ENCODE results near the gene TMEM132D. TPM values are rescaled to one million over a fixed set of nuclear protein-coding genes. Genes with fewer than 3 reads are reported as not detected.

The TMEM132D gene
- total RNA-seq, 1 experiment from 2014 or later: 1.4 TPM

DNA sequence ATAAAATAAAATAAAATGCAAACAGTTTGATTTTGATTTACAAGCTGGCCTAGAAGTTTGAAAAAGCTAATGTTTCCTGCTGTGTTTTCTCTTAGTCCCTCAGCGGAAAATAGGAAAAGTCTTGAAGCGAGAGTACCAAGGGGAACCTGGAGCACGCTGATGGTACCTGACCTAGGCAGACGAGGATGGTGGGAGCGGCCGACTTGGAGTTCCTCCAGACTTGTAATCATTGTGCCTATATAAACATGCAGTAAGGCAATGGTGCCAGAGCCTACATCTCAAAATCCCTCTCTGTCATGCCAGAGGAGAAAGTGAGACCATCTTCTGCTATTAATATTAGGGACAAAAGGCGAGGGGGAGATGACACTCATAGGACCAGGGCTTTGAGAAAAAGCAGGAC, 371.7 kb downstream of the TMEM132D start (continued):
- TF ChIP-seq, protein P1, sequence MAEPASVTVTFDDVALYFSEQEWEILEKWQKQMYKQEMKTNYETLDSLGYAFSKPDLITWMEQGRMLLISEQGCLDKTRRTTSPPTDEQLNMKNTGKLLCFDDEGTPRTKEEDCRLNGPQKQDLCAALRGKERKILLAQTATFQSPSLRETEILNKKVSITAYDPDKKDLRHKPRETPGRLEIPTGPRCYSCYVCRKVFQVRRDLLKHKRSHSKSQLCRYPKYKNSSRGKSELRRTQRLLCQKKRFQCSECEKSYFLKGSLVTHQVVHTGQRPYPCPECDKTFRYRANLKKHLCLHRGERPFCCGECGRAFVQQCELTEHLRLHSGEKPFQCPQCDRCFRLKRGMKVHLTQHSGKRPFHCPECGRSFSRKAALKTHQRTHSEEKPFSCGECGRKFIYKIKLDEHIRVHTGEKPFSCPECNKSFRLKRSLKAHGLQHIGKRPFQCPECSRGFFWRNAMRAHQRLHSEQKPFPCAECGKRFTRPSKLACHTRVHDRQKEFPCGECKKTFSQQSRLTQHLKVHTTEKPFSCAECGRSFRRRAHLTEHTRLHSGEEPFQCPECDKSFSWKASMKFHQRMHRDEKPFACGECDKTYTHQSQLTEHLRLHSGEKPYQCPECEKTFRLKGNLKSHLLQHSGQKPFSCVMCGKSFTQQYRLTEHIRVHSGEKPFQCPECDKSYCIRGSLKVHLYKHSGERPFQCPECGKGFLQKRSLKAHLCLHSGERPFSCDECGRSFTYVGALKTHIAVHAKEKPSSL (CRISPR knock-in tag; conservative IDR thresholded peaks at IDR 0.05): no peak
- TF ChIP-seq, protein P2, sequence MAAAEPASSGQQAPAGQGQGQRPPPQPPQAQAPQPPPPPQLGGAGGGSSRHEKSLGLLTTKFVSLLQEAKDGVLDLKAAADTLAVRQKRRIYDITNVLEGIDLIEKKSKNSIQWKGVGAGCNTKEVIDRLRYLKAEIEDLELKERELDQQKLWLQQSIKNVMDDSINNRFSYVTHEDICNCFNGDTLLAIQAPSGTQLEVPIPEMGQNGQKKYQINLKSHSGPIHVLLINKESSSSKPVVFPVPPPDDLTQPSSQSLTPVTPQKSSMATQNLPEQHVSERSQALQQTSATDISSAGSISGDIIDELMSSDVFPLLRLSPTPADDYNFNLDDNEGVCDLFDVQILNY (CRISPR knock-in tag; IDR thresholded peaks at IDR 0.05): no peak
- TF ChIP-seq ZNF423 (CRISPR knock-in tag; IDR thresholded peaks at IDR 0.05) (no peak), ATF1 (CRISPR knock-in tag; IDR thresholded peaks at IDR 0.05) (no peak), SP1 (CRISPR knock-in tag; conservative IDR thresholded peaks at IDR 0.05) (no peak), ZMAT4 (CRISPR knock-in tag; IDR thresholded peaks at IDR 0.05) (no peak), CBFB (CRISPR knock-in tag; IDR thresholded peaks at IDR 0.05; ENCODE audit: low read depth) (no peak), MYBL2 (CRISPR knock-in tag; IDR thresholded peaks at IDR 0.05) (no peak), ZBTB43 (CRISPR knock-in tag; IDR thresholded peaks at IDR 0.05) (no peak)
- TF ChIP-seq, protein P3, sequence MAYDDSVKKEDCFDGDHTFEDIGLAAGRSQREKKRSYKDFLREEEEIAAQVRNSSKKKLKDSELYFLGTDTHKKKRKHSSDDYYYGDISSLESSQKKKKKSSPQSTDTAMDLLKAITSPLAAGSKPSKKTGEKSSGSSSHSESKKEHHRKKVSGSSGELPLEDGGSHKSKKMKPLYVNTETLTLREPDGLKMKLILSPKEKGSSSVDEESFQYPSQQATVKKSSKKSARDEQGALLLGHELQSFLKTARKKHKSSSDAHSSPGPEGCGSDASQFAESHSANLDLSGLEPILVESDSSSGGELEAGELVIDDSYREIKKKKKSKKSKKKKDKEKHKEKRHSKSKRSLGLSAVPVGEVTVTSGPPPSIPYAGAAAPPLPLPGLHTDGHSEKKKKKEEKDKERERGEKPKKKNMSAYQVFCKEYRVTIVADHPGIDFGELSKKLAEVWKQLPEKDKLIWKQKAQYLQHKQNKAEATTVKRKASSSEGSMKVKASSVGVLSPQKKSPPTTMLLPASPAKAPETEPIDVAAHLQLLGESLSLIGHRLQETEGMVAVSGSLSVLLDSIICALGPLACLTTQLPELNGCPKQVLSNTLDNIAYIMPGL (CRISPR knock-in tag; IDR thresholded peaks at IDR 0.05): no peak

- Mint-ChIP-seq H3K27me3 (ENCODE audit: low read depth) (peaks cover 8% of the 10 kb centered on the region), H3K4me3 (no peak overlapping the region), H3K27ac (no peak overlapping the region), H3K36me3 (peaks cover 66% of the 10 kb centered on the region), H3K9me3 (peaks cover 75% of the 10 kb centered on the region), H3K4me1 (no peaks in the 10 kb centered on the region)
- ChIA-PET CTCF (no interaction called here), POLR2A (no interaction called here)
- DNase-seq (ENCODE audit: low spot score) (no peak), ATAC-seq (no peak)
- TF ChIP-seq PRRX2 (CRISPR knock-in tag; IDR thresholded peaks at IDR 0.05) (no peak), SMAD3 (CRISPR knock-in tag; IDR thresholded peaks at IDR 0.05; ENCODE audit: borderline replicate concordance) (no peak), ZBTB21 (CRISPR knock-in tag; IDR thresholded peaks at IDR 0.05; ENCODE audit: borderline replicate concordance) (no peak), SOX15 (CRISPR knock-in tag; IDR thresholded peaks at IDR 0.05) (no peak)
- TF ChIP-seq, protein P4, sequence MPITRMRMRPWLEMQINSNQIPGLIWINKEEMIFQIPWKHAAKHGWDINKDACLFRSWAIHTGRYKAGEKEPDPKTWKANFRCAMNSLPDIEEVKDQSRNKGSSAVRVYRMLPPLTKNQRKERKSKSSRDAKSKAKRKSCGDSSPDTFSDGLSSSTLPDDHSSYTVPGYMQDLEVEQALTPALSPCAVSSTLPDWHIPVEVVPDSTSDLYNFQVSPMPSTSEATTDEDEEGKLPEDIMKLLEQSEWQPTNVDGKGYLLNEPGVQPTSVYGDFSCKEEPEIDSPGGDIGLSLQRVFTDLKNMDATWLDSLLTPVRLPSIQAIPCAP (CRISPR knock-in tag; IDR thresholded peaks at IDR 0.05): no peak
- TF ChIP-seq, protein P5, sequence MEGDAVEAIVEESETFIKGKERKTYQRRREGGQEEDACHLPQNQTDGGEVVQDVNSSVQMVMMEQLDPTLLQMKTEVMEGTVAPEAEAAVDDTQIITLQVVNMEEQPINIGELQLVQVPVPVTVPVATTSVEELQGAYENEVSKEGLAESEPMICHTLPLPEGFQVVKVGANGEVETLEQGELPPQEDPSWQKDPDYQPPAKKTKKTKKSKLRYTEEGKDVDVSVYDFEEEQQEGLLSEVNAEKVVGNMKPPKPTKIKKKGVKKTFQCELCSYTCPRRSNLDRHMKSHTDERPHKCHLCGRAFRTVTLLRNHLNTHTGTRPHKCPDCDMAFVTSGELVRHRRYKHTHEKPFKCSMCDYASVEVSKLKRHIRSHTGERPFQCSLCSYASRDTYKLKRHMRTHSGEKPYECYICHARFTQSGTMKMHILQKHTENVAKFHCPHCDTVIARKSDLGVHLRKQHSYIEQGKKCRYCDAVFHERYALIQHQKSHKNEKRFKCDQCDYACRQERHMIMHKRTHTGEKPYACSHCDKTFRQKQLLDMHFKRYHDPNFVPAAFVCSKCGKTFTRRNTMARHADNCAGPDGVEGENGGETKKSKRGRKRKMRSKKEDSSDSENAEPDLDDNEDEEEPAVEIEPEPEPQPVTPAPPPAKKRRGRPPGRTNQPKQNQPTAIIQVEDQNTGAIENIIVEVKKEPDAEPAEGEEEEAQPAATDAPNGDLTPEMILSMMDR (IDR thresholded peaks at IDR 0.05): no peak
- TF ChIP-seq, protein P6, sequence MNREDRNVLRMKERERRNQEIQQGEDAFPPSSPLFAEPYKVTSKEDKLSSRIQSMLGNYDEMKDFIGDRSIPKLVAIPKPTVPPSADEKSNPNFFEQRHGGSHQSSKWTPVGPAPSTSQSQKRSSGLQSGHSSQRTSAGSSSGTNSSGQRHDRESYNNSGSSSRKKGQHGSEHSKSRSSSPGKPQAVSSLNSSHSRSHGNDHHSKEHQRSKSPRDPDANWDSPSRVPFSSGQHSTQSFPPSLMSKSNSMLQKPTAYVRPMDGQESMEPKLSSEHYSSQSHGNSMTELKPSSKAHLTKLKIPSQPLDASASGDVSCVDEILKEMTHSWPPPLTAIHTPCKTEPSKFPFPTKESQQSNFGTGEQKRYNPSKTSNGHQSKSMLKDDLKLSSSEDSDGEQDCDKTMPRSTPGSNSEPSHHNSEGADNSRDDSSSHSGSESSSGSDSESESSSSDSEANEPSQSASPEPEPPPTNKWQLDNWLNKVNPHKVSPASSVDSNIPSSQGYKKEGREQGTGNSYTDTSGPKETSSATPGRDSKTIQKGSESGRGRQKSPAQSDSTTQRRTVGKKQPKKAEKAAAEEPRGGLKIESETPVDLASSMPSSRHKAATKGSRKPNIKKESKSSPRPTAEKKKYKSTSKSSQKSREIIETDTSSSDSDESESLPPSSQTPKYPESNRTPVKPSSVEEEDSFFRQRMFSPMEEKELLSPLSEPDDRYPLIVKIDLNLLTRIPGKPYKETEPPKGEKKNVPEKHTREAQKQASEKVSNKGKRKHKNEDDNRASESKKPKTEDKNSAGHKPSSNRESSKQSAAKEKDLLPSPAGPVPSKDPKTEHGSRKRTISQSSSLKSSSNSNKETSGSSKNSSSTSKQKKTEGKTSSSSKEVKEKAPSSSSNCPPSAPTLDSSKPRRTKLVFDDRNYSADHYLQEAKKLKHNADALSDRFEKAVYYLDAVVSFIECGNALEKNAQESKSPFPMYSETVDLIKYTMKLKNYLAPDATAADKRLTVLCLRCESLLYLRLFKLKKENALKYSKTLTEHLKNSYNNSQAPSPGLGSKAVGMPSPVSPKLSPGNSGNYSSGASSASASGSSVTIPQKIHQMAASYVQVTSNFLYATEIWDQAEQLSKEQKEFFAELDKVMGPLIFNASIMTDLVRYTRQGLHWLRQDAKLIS (CRISPR knock-in tag; IDR thresholded peaks at IDR 0.05; ENCODE audit: borderline replicate concordance): no peak
- TF ChIP-seq, protein P7, sequence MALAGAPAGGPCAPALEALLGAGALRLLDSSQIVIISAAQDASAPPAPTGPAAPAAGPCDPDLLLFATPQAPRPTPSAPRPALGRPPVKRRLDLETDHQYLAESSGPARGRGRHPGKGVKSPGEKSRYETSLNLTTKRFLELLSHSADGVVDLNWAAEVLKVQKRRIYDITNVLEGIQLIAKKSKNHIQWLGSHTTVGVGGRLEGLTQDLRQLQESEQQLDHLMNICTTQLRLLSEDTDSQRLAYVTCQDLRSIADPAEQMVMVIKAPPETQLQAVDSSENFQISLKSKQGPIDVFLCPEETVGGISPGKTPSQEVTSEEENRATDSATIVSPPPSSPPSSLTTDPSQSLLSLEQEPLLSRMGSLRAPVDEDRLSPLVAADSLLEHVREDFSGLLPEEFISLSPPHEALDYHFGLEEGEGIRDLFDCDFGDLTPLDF (CRISPR knock-in tag; IDR thresholded peaks at IDR 0.05): no peak
Measured at GRCh38 chr12:129530984-129531383, 372.8 kb downstream of the TMEM132D start.

All from WTC11 (cell line).